WTC11 (cell line): ENCODE measurements around the gene TCF15. TPM values are rescaled to one million over a fixed set of nuclear protein-coding genes. Genes with fewer than 3 reads are reported as not detected.

Experiments
- ATAC-seq: fragments of 200-7000 bp; cut with Tn5 transposase; 2 replicates; pipeline ENCODE4 v1.10.0; 2021; ENCODE audit warnings: mild to moderate bottlenecking, moderate library complexity
- CTCF ChIA-PET: fragments of 300-600 bp; sonication (Branson Sonifier 250); formaldehyde crosslinking; loops from one replicate; lab custom pipeline; 2021; ENCODE audit warnings: antibody characterized with exemption; lab: Charles Lee
- POLR2A ChIA-PET: fragments of 350-600 bp; sonication (Branson Sonifier 250); formaldehyde crosslinking; loops from one replicate; lab custom pipeline; 2021; ENCODE audit warnings: antibody characterized with exemption; lab: Charles Lee
- DNase-seq: peaks from one replicate; pipeline ENCODE4 v3.0.0; 2021; ENCODE audit warnings: low spot score
- H3K27ac Mint-ChIP-seq: 2 replicates; pipeline ENCODE4 v1.8.0; 2021; ENCODE audit warnings: mixed read lengths
- H3K27me3 Mint-ChIP-seq: 2 replicates; pipeline ENCODE4 v1.8.0; 2021; ENCODE audit warnings: low read depth, mild to moderate bottlenecking, moderate library complexity, mixed read lengths
- H3K36me3 Mint-ChIP-seq: 2 replicates; pipeline ENCODE4 v1.8.0; 2021; ENCODE audit warnings: mixed read lengths
- H3K4me1 Mint-ChIP-seq: 2 replicates; pipeline ENCODE4 v1.8.0; 2022; ENCODE audit warnings: mixed read lengths
- H3K4me3 Mint-ChIP-seq: 2 replicates; pipeline ENCODE4 v1.8.0; 2021; ENCODE audit warnings: mild to moderate bottlenecking, moderate library complexity, mixed read lengths
- H3K9me3 Mint-ChIP-seq: 2 replicates; pipeline ENCODE4 v1.8.0; 2021; ENCODE audit warnings: mixed read lengths
- CREM ChIP-seq: sonication (generic); formaldehyde crosslinking; IDR thresholded peaks from 2 replicates; pipeline ENCODE4 v1.8.1; 2022; ENCODE audit warnings: mild to moderate bottlenecking, missing genetic modification reagents, moderate library complexity
- GRHL2 ChIP-seq: fragments of 250-450 bp; sonication (Bioruptor Pico); IDR thresholded peaks from 2 replicates; pipeline ENCODE4 v1.8.0; 2022; ENCODE audit warnings: mild to moderate bottlenecking, moderate library complexity; ENCODE audit not compliant: insufficient replicate concordance, severe bottlenecking
- HMGA2 ChIP-seq: fragments of 250-450 bp; sonication (Bioruptor Pico); IDR thresholded peaks from 2 replicates; pipeline ENCODE4 v1.4.0; 2021; ENCODE audit warnings: mild to moderate bottlenecking, moderate library complexity
- NR3C1 ChIP-seq: sonication (generic); formaldehyde crosslinking; conservative IDR thresholded peaks from 2 replicates; pipeline ENCODE4 v1.8.1; 2023; ENCODE audit warnings: low read depth, mild to moderate bottlenecking, missing genetic modification reagents
- TCF7 ChIP-seq: sonication (generic); formaldehyde crosslinking; IDR thresholded peaks from 2 replicates; pipeline ENCODE4 v1.8.0; 2022; ENCODE audit warnings: mild to moderate bottlenecking, low read depth, missing genetic modification reagents, moderate library complexity
- ZNF138 ChIP-seq: sonication (generic); formaldehyde crosslinking; conservative IDR thresholded peaks from 2 replicates; pipeline ENCODE4 v1.8.1; 2022; ENCODE audit warnings: mild to moderate bottlenecking, moderate library complexity, missing genetic modification reagents
- ZNF232 ChIP-seq: sonication (generic); formaldehyde crosslinking; IDR thresholded peaks from 2 replicates; pipeline ENCODE4 v1.8.0; 2022; ENCODE audit warnings: mild to moderate bottlenecking, missing genetic modification reagents
- total RNA-seq: library from RNA; stranded (reverse); gene quantifications from 3 replicates; pipeline ENCODE4 v1.2.3, GENCODE V29; 2021
- TF ChIP-seq, protein P1 (sequence below): fragments of 200-600 bp; IDR thresholded peaks from 2 replicates; pipeline ENCODE4 v1.8.0; 2022; ENCODE audit warnings: antibody characterized with exemption
- TF ChIP-seq, protein P2 (sequence below): sonication (generic); formaldehyde crosslinking; conservative IDR thresholded peaks from 2 replicates; pipeline ENCODE4 v1.8.1; 2022; ENCODE audit warnings: mild to moderate bottlenecking, missing genetic modification reagents
- TF ChIP-seq, protein P3 (sequence below): fragments of 250-450 bp; sonication (Bioruptor Pico); IDR thresholded peaks from 2 replicates; pipeline ENCODE4 v1.9.0; 2021; ENCODE audit warnings: mild to moderate bottlenecking, borderline replicate concordance
- TF ChIP-seq, protein P4 (sequence below): sonication (generic); formaldehyde crosslinking; IDR thresholded peaks from 2 replicates; pipeline ENCODE4 v1.8.0; 2022; ENCODE audit warnings: mild to moderate bottlenecking, missing genetic modification reagents
- TF ChIP-seq, protein P5 (sequence below): sonication (generic); formaldehyde crosslinking; IDR thresholded peaks from 2 replicates; pipeline ENCODE4 v1.8.1; 2023; ENCODE audit warnings: mild to moderate bottlenecking, missing genetic modification reagents
- TF ChIP-seq, protein P6 (sequence below): sonication (generic); formaldehyde crosslinking; IDR thresholded peaks from 2 replicates; pipeline ENCODE4 v1.8.0; 2022; ENCODE audit warnings: missing genetic modification reagents
- TF ChIP-seq, protein P7 (sequence below): sonication (generic); formaldehyde crosslinking; IDR thresholded peaks from 2 replicates; pipeline ENCODE4 v1.8.0; 2022; ENCODE audit warnings: mild to moderate bottlenecking, missing genetic modification reagents

Gene TCF15
- total RNA-seq, 1 experiment from 2014 or later: 3.8 TPM

DNA sequence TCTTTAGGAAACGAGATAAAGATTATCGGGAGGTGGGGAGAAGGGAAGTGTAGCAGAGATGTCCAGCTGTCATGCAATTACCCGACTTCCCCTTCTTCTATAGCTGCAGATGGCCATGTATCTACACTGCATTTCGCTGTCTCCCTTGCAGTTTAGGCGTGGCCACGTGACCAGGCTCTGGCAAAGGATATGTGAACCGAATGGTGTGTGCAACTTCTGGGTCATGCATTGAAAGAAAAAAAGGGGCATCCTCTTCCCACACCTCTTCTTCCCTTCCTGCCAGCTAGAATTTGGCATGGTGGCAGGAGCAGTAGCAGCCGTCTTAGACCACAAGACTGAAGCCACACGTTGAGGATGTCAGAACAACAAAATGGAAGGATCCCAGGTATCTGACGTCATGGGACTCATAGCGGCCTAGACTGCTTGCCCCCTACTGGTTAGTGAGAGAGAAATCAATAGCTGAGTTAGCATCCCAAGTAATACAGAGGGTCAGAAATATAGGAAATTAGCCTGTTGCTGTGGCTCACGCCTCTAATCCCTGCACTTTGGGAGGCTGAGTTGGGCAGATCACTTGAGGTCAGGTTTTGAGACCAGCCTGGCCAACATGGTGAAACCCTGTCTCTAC is 32.8 kb downstream of the TCF15 start:
- CTCF ChIA-PET: interaction anchor here (0.6 to 5.4 kb wide), 36 partner anchors 8 to 162 kb away, joined by 3 to 26 read pairs (median 4); partner anchors contain the start of genes CSNK2A1 and TCF15
- DNase-seq (no peak), ATAC-seq (peak; percentile 43)
- Mint-ChIP-seq H3K36me3 (no peaks in the 10 kb centered on the region), H3K4me3 (no peak overlapping the region), H3K4me1 (peaks cover 41% of the 10 kb centered on the region), H3K27me3 (peaks cover 6% of the 10 kb centered on the region; the same call in 1 of the 2 replicates), H3K27ac (no peak overlapping the region; the same call in 1 of the 2 replicates), H3K9me3 (no peaks in the 10 kb centered on the region)
- POLR2A ChIA-PET: interaction anchor here (1.1 kb wide), 1 partner anchor 32 kb away, joined by 3 read pairs; no protein-coding TSS in a partner anchor
- TF ChIP-seq TCF7: no peak
- TF ChIP-seq, protein P1, sequence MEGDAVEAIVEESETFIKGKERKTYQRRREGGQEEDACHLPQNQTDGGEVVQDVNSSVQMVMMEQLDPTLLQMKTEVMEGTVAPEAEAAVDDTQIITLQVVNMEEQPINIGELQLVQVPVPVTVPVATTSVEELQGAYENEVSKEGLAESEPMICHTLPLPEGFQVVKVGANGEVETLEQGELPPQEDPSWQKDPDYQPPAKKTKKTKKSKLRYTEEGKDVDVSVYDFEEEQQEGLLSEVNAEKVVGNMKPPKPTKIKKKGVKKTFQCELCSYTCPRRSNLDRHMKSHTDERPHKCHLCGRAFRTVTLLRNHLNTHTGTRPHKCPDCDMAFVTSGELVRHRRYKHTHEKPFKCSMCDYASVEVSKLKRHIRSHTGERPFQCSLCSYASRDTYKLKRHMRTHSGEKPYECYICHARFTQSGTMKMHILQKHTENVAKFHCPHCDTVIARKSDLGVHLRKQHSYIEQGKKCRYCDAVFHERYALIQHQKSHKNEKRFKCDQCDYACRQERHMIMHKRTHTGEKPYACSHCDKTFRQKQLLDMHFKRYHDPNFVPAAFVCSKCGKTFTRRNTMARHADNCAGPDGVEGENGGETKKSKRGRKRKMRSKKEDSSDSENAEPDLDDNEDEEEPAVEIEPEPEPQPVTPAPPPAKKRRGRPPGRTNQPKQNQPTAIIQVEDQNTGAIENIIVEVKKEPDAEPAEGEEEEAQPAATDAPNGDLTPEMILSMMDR: peak; percentile 26; the same call in 1 of the 2 replicates

DNA sequence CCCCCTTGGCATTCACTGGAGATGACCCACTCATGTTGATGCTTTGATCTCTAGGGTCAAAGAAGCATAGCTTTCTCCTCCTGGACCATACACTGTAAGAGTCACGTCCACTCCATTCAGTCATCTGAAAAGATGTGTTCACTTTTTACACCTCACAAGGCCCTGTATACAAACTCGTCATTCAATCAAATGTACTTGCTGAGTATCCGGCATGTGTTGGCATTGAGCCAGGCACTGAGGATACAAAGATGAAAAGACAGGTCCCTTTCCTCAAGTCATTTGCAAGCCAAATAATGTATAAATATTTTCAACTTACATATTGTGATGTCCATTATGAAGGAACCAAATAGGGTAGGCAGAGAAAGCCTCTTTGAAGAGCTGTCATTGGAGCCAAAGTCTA is 34.0 kb downstream of the TCF15 start:
- TF ChIP-seq CREM (no peak), NR3C1 (CRISPR knock-in tag) (no peak), HMGA2 (CRISPR knock-in tag) (no peak), ZNF232 (CRISPR knock-in tag) (no peak)
- TF ChIP-seq, protein P2, sequence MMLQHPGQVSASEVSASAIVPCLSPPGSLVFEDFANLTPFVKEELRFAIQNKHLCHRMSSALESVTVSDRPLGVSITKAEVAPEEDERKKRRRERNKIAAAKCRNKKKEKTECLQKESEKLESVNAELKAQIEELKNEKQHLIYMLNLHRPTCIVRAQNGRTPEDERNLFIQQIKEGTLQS (CRISPR knock-in tag): no peak
- TF ChIP-seq, protein P3, sequence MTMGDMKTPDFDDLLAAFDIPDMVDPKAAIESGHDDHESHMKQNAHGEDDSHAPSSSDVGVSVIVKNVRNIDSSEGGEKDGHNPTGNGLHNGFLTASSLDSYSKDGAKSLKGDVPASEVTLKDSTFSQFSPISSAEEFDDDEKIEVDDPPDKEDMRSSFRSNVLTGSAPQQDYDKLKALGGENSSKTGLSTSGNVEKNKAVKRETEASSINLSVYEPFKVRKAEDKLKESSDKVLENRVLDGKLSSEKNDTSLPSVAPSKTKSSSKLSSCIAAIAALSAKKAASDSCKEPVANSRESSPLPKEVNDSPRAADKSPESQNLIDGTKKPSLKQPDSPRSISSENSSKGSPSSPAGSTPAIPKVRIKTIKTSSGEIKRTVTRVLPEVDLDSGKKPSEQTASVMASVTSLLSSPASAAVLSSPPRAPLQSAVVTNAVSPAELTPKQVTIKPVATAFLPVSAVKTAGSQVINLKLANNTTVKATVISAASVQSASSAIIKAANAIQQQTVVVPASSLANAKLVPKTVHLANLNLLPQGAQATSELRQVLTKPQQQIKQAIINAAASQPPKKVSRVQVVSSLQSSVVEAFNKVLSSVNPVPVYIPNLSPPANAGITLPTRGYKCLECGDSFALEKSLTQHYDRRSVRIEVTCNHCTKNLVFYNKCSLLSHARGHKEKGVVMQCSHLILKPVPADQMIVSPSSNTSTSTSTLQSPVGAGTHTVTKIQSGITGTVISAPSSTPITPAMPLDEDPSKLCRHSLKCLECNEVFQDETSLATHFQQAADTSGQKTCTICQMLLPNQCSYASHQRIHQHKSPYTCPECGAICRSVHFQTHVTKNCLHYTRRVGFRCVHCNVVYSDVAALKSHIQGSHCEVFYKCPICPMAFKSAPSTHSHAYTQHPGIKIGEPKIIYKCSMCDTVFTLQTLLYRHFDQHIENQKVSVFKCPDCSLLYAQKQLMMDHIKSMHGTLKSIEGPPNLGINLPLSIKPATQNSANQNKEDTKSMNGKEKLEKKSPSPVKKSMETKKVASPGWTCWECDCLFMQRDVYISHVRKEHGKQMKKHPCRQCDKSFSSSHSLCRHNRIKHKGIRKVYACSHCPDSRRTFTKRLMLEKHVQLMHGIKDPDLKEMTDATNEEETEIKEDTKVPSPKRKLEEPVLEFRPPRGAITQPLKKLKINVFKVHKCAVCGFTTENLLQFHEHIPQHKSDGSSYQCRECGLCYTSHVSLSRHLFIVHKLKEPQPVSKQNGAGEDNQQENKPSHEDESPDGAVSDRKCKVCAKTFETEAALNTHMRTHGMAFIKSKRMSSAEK (CRISPR knock-in tag): no peak
- TF ChIP-seq, protein P4, sequence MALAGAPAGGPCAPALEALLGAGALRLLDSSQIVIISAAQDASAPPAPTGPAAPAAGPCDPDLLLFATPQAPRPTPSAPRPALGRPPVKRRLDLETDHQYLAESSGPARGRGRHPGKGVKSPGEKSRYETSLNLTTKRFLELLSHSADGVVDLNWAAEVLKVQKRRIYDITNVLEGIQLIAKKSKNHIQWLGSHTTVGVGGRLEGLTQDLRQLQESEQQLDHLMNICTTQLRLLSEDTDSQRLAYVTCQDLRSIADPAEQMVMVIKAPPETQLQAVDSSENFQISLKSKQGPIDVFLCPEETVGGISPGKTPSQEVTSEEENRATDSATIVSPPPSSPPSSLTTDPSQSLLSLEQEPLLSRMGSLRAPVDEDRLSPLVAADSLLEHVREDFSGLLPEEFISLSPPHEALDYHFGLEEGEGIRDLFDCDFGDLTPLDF (CRISPR knock-in tag): no peak
- TF ChIP-seq, protein P5, sequence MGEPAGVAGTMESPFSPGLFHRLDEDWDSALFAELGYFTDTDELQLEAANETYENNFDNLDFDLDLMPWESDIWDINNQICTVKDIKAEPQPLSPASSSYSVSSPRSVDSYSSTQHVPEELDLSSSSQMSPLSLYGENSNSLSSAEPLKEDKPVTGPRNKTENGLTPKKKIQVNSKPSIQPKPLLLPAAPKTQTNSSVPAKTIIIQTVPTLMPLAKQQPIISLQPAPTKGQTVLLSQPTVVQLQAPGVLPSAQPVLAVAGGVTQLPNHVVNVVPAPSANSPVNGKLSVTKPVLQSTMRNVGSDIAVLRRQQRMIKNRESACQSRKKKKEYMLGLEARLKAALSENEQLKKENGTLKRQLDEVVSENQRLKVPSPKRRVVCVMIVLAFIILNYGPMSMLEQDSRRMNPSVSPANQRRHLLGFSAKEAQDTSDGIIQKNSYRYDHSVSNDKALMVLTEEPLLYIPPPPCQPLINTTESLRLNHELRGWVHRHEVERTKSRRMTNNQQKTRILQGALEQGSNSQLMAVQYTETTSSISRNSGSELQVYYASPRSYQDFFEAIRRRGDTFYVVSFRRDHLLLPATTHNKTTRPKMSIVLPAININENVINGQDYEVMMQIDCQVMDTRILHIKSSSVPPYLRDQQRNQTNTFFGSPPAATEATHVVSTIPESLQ: no peak
- DNase-seq: no peak
- Mint-ChIP-seq H3K36me3 (no peaks in the 10 kb centered on the region), H3K27me3 (peaks cover 6% of the 10 kb centered on the region; the same call in 1 of the 2 replicates), H3K27ac (no peak overlapping the region), H3K4me3 (no peak overlapping the region), H3K4me1 (peaks cover 50% of the 10 kb centered on the region), H3K9me3 (no peaks in the 10 kb centered on the region)
- POLR2A ChIA-PET: no interaction called here
- ATAC-seq: no peak
- CTCF ChIA-PET: interaction anchor here (0.6 to 5.4 kb wide), 8 partner anchors 8 to 144 kb away, joined by 3 to 22 read pairs (median 4); partner anchors contain the start of gene CSNK2A1

DNA sequence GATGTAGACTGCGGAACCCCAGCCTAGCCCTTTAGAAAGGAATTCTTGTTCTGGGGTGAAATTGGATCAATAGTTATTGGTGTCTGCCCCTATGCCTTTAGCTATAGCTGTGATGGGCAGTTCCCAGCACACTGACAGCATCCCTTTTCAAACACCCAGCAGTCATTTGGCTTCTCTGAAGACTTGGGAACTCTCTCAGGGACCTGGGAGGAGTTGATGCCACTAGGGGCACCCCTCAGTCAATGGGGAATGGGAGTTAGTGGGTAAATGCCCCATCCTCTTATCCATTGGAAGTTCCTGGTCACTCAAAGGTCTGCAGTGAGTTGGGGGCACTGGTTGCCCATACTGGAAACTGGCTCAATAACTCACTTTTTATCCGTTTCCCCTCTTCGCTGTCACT is 34.9 kb downstream of the TCF15 start:
- no peaks in the 10 kb centered on the region for H3K36me3 Mint-ChIP-seq
- peaks cover 6% of the 10 kb centered on the region; the same call in 1 of the 2 replicates for H3K27me3 Mint-ChIP-seq
- H3K4me3 Mint-ChIP-seq: no peak overlapping the region
- peaks cover 52% of the 10 kb centered on the region for H3K4me1 Mint-ChIP-seq
- H3K27ac Mint-ChIP-seq: no peak overlapping the region
- H3K9me3 Mint-ChIP-seq: no peaks in the 10 kb centered on the region
- CTCF ChIA-PET: interaction anchor here (0.6 to 5.4 kb wide), 12 partner anchors 9 to 193 kb away, joined by 3 to 46 read pairs (median 4); partner anchors contain the start of genes CSNK2A1 and SLC52A3
- POLR2A ChIA-PET: interaction anchor here (0.8 to 1.1 kb wide), 5 partner anchors 14 to 195 kb away, joined by 3 to 4 read pairs (median 3); partner anchors contain the start of genes CSNK2A1 and TRIB3
- ATAC-seq (peak; percentile 12; the same call in 1 of the 2 replicates), DNase-seq (no peak)
- TF ChIP-seq GRHL2 (no peak), ZNF138 (CRISPR knock-in tag) (no peak)
- TF ChIP-seq, protein P6, sequence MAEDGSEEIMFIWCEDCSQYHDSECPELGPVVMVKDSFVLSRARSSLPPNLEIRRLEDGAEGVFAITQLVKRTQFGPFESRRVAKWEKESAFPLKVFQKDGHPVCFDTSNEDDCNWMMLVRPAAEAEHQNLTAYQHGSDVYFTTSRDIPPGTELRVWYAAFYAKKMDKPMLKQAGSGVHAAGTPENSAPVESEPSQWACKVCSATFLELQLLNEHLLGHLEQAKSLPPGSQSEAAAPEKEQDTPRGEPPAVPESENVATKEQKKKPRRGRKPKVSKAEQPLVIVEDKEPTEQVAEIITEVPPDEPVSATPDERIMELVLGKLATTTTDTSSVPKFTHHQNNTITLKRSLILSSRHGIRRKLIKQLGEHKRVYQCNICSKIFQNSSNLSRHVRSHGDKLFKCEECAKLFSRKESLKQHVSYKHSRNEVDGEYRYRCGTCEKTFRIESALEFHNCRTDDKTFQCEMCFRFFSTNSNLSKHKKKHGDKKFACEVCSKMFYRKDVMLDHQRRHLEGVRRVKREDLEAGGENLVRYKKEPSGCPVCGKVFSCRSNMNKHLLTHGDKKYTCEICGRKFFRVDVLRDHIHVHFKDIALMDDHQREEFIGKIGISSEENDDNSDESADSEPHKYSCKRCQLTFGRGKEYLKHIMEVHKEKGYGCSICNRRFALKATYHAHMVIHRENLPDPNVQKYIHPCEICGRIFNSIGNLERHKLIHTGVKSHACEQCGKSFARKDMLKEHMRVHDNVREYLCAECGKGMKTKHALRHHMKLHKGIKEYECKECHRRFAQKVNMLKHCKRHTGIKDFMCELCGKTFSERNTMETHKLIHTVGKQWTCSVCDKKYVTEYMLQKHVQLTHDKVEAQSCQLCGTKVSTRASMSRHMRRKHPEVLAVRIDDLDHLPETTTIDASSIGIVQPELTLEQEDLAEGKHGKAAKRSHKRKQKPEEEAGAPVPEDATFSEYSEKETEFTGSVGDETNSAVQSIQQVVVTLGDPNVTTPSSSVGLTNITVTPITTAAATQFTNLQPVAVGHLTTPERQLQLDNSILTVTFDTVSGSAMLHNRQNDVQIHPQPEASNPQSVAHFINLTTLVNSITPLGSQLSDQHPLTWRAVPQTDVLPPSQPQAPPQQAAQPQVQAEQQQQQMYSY (CRISPR knock-in tag): no peak
- TF ChIP-seq, protein P7, sequence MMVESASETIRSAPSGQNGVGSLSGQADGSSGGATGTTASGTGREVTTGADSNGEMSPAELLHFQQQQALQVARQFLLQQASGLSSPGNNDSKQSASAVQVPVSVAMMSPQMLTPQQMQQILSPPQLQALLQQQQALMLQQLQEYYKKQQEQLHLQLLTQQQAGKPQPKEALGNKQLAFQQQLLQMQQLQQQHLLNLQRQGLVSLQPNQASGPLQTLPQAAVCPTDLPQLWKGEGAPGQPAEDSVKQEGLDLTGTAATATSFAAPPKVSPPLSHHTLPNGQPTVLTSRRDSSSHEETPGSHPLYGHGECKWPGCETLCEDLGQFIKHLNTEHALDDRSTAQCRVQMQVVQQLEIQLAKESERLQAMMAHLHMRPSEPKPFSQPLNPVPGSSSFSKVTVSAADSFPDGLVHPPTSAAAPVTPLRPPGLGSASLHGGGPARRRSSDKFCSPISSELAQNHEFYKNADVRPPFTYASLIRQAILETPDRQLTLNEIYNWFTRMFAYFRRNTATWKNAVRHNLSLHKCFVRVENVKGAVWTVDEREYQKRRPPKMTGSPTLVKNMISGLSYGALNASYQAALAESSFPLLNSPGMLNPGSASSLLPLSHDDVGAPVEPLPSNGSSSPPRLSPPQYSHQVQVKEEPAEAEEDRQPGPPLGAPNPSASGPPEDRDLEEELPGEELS: no peak
